GM21360 (cell line): Measurements from ENCODE around the gene HHIP.

ENCODE experiments used
- ATAC-seq: cut with Tn5 transposase; IDR thresholded peaks from one replicate; pipeline ENCODE4 v1.9.1; 2021; ENCODE audit warnings: mild to moderate bottlenecking, moderate library complexity; ENCODE audit not compliant: unreplicated experiment

The HHIP gene

DNA sequence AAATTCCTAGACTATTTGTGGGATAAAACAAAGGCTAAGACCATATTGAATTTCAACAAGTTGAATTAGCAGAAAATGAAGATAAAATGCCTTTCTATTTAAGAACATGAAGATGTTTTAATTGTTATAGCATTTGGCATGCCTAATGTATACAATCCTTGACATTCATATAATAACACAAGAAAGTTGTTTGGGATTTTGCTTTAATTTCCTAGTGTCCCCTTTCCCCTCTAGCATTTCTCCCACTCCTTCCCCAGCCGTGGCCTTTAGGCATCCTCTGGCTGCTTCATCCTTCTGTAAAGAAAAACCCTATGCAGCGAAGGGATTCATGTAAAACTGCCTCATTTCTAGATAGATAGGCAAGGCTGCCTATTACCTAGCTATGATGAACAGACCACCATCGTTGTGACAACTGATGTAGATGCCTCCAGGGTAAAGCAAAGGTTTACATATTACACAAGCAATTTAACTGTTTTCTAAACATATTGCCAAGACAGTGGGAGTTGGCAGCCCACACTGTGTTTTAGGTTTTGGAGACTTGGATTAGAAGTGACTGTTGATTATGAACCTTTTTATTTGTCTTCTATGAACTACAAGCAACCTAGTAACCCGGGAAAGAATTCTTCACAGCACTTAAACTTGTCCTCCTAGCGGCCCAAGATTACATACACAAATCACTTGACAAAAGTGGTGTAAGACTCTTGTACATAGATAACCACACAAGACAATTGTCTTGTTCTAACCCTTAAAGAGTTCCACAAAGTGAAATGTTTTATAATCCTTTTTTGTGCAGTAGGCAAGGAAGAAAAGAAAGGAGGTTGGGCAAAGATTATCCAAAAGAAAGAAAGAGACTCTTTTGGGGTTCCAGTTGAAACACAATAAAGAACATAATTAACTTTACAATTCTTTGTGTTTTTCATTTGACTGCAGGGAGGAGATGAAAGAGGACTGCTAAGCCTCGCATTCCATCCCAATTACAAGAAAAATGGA lies 59.9 kb downstream of the HHIP start:
- ATAC-seq, result no peak

DNA sequence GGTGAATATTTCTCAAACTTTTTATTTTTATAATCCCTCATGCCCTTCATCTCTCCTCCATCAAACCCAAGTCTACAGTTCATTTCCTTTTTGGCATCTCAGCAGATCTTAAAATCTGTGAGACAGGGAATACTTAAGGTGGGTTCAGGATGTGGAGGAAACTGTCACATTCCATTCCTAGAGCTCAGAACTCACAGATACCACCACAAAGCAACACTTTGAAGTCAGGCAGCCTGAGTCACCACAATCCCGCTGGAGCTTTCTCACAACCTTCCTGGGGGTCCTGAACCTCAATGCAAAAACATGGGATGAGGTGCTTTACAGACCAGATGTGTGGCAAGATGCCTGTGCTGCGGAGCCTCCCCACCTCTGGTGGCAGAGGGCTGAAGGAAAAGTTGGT lies 63.2 kb downstream of the HHIP start:
- no peak for ATAC-seq

DNA sequence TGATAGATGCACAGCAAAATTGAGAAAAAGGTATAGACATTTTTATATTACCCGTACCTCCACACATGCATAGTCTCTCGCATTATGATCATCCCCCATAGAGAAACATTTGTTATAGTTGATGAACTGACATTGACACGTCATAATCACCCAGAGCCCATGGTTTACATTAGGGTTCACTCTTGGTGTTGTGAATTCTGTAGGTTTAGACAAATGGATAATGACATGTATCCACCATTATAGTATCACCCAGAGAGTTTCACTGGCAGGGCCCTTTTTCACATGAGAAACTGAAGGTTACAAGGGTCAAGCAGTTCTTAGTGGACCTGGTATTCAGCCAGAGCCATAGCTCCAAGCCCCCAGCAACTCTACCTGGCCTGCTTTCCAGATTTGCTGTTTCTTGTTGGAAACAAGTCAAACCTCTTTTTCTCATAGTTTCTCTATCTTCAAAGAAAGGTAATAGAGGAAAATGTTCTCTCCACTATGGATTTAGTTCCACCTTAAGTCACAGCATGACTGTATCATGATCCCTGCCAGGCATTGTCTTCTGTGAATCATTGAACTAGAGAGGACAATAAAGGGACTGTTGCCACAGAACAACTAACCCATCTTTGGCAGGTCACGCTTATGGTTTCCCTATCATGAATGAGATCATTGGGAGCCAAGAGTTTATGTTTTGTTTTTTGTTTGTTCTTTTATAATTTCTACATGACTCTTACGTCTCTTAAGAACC lies 64.0 kb downstream of the HHIP start:
- no peak for ATAC-seq

DNA sequence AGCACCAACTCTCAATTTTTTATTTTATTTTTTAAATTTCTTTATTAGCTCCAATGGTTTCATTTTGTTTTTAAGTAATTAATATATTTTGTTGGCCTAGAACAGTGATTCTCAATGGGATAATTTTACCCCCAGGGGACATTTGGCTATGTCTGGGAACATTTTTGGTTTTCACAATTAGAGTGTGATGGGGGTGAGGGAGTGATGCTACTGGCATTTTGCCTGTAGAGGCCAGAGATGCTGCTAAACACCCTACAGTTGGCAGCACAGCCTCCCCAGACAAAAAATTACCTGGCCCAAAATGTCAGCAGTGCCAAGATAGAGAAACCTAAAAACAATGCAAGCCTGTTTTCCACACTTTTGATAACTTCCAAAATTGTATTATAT lies 64.6 kb downstream of the HHIP start:
- ATAC-seq, result no peak

DNA sequence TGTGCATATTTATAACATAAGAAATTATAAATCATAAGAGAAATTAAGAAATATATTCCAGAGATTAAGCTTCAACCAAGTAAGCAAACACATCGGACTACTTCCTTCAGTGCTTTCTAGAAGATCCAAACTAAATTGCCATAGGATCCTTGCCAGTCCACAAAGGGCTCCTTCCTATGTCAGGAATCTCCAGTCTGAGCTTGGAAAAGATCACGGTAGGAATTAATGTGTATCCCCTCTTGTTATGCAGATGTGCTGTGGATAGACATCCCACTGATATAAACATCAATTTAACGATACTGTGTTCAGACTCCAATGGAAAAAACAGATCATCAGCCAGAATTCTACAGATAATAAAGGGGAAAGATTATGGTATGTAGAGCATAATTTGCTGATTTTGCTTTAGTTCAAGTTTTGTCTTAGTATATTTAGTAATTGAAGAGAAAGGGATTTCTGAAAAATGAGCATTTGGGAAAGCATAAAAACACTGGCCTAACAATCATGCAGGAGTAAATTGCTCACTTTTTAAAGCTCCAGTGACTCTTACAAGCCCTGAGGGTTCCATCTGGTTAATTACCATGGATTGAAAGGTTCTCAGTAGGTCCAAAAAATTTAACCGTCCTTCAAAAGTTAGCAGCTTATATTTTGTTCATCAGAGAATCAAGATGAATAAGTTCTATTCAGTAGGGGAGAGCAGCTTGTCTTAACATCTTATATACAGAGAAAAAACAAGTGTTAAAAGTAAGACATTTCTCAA lies 65.9 kb downstream of the HHIP start:
- no peak for ATAC-seq

DNA sequence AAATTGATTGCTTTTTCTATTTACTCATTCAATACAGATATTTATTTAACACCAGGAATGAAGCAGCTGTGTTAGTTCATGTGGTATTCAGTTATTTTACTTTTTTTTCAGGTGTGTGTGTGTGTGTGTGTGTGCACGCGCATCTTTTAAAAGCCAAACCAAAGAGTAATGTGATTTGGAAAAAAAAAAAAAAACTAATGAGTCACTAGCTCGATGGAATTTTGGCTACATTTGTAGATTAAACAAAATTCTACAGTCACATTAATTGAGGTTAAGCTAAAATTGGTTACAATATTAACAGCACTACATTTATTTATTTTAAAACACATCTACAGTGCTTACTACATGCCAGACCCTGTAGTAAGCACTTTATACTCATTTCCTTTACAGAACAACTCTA lies 66.8 kb downstream of the HHIP start:
- no peak for ATAC-seq

DNA sequence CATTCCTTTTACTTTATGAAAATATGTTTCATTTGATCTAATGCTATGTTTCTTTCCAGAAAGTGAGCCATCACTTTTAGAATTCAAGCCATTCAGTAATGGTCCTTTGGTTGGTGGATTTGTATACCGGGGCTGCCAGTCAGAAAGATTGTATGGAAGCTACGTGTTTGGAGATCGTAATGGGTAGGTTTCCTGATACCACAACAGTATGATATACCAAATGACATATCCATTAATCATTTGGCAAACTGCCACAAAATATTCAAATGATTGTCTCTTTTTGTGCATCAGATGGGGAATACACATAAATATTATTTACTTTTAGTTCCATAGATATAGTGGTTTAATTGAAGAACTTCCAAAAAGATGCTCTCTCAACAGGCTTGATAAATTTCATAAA lies 68.2 kb downstream of the HHIP start:
- no peak for ATAC-seq

DNA sequence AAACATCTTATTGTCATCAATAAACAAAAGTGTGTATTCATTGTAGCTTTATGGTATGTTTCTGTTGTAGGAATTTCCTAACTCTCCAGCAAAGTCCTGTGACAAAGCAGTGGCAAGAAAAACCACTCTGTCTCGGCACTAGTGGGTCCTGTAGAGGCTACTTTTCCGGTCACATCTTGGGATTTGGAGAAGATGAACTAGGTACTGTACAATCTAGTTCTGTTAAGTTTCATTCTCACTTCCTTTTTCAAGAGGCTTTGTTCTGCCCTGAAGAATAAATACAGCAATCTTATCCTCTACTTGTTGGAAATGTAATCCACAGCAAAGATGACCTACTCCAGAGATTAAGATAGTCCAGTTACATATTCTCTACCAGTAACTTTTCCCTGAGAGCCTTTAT lies 69.3 kb downstream of the HHIP start:
- ATAC-seq, result no peak

DNA sequence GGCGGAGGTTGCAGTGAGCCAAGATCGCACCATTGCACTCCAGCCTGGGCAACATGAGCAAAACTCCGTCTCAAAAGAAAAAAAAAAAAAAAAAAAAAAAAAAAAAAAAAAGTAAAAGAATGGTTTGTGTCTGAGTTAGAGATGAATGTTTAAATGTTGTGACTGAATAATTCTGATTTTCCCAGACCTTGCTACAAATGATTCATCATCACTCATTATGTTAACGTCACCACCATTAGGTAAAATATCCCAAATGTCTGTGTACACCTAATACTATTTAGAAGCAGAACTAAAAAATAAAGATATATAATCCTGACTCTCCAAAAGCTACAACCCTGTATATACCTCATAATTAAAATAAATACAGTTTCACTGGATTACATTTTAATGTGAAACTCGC lies 70.8 kb downstream of the HHIP start:
- no peak for ATAC-seq

DNA sequence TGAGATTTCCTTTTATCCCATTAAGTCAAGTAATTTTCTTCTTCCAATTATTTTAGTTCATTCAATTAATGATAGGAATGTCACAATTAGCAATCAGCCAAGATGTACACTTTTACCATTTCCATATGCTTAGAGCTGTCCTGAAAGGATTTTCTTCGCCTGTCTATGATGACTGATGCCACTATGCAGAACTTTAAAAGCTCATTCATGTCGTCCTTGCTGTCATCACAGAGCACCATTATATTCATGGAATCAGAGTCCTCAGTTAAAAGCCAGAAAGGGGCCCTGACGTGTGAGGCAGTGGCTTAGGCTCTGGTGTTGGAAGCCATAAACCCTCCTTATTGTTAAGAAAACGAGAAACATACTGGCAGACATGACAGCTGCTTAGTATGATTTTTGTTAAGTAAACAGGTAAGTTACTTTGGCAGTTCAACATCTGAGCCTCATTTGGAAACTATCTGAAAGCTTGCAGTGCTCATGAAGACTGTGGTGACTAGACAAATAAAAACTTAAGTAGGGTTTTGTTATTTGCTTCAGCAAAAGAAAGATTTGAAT lies 73.1 kb downstream of the HHIP start:
- no peak for ATAC-seq

DNA sequence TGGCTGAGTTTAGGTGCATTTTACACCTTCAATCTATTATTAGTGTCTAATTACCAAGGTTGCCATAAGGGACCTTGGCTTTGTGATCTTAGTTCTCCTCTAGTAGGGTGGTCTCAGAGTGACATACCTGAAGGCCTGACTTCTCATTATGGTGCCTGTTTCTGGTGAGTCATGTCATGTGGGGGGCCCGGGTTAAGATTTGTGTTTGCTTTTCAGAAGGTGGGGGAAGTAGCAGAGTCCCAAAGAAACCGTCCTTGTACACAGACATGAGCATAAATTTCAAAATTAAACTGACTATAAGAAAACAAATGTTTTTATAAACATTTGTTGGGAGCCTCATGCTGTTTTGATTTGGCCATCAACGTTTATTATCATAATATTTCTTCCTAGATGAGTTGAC lies 74.5 kb downstream of the HHIP start:
- no peak for ATAC-seq

DNA sequence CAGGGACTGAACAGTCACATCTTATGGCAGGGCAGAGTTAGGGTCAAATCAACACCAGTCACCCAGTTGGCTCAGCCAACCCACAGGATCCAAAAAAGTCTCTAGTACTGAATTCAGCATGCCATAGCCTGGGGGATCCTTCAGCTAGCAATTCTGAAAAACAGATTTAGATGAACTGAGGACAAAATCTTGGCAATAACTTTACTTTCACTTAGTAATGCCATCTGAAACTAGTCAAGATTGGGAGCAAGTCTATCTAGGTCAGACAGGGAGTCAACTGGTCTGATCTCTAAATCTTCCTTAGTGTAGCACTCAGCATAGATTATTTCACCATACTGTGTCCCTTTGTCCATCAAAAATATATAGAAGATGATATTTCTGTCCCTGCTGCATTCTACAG lies 76.0 kb downstream of the HHIP start:
- no peak for ATAC-seq

DNA sequence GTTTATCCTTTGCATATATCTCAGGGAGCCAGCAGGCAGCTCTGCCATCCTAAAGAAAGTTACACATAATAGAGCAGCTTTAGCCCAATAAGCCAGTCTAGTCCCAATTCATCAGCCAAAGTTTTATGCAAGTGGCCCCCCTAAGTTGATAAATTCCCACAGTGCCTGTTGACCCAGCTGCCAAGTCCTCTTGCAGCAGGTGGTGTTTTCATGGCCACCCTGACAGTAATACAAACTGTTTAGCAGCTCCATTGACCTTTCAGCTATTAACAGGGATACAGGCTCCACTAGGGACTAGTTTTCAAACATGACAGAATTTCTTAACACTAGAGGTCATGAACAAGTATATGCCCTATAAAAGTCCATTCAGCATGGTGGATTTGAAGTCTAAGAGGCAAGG lies 77.5 kb downstream of the HHIP start:
- no peak for ATAC-seq

DNA sequence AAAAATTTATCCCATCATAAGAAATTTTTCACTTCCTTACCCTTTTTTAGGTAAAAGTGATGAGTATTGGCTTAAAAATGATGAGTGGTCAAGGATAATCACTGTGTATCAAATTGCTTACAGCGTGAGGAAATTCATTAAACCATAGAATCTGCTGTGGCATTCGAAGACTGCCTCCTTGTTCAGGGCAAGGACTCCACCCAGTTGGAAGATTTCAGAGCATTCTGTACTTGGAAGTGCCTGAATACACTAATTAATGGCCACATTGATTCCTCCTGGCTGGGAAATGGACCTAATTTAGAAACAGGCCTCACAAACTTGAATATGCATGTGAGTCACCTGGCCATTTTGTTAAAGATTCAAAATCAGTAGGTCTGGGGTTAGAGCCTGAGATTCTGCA lies 83.2 kb downstream of the HHIP start:
- no peak for ATAC-seq

DNA sequence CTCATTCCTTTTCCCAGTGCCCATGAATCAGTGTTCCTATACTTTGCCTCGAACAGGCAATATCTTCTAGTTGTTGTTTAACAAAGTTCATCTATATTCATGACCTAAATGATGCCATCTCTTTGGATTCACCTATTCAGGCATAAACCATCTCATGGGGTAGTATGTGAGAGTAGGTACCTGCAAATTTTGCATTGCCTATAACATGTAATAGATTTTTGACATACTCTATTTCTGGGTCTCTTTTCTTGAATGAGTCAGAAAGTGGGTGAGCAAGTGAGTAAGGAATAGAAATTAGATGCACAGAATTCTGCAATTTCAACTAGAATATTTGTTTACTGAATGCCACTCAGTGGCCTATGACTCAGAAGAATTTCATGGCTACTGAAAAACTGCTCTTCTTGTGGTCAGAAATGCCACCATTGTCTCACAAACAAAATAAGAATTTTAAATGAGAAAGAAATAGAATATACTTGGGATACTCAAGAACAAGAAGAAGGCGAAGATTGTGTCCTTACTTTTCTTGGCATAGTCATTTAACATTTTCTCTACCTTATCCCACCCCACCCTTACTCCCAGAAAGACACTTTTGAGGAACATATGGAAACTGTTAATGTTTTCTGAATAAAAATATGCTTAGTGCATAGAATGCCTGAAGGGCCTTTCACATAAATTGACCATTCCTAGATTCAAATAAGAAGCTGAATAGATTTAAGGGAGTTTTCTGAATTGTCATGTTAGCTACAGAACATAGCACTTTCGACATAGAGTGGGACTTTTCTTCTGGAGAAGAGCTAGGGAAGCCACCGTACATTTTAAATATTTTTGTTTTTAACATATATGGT lies 86.8 kb downstream of the HHIP start:
- ATAC-seq, result no peak

DNA sequence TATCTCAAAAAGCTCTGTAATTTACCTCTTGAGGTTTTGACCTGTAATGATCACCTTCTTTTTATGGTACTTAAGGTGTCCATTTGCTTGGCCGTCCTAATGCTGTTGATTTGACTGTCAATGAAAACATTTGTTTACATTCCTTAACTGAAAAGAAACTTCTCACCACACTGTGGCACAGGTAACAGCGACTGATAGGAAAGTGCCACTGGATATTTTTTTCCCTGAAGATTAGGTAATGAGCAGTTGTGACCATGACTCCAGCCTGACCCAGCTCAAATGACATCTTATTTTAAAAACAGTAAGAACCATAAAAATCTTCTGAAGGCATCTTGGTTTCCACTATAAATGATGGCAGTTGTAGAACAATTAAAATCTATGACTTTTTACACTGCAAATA lies 87.6 kb downstream of the HHIP start:
- no peak for ATAC-seq

DNA sequence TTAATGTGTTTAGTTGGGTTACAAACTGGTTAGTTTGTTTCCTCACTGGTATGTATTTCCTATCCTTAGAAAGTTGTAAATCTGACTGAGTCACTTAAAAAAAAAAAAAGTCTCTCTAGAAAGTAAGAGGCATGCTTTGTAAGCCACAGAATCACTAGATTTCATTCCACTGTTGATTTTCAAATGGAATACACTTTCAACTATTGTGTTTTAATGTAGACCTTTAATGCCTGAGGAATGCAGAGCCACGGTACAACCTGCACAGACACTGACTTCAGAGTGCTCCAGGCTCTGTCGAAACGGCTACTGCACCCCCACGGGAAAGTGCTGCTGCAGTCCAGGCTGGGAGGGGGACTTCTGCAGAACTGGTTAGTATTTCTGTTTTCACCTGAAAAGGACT lies 88.6 kb downstream of the HHIP start:
- no peak for ATAC-seq

DNA sequence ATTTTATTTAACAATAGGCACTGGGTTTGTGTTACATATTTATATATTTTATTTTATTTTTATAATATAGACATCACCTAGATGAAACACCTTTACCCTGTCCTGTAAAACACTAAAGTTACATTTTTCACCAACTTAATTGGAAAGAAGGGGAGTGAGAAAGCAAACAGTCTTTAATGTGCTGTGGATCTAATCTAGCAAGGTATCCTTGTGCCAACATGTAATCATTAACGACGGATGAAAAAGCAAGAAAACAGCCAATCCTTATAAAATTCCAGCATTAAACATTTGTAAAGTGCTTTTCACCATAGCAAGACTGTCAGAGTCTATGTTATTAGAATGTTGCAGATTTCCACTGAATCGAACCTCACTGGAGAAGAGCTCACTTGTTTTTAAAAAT lies 92.7 kb downstream of the HHIP start:
- ATAC-seq, result no peak

DNA sequence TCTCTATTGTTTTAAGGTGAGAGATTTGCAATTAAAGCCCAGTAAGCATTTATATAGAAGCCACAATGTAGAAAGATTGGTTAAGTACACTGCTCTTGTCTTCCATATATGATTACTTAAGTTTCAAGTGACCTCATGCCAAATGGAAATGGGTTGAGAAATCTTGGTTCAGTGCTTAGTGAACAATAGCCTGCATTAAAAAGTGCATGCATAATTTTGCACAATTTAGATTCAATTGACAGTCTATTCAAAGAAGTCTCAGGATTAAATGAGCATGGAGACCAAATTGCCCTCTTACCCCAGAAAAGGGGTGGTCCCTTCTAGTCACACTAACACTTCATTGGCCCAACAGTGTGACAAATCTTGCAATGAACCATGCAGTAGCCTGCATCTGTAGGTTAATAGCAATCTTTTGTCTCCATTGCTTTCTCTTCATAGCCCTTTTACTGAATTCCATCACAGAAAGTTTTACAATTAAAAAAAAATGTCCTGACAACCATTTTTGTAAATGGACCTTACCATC lies 93.6 kb downstream of the HHIP start:
- ATAC-seq, result no peak

DNA sequence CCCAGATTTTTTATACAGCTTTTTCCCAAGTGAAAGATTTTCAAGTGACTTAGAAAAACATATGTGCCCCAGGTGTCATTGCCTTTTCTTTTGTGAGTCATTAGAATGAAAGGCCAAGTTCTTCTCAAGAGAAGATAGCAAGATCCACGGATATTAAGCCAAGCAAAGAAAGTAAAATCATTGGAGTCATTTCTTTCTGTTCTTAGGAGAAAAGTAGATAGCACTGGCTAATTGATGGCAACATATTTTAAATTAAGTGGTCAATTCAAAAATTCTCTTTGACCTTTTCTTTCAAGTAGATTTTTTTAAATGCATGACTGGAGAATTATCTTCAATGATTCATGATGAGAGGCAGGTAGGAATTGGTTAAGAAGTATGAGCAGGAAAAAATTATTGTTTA lies 94.4 kb downstream of the HHIP start:
- no peak for ATAC-seq
